Activated T-cell treated with anti-CD3 and anti-CD28 coated beads for 4 hours (primary cell): ENCODE results near the gene PITRM1.

ENCODE experiments used
- DNase-seq: peaks from one replicate; pipeline ENCODE4 v3.0.0-alpha.2; 2020

PITRM1 gene

DNA sequence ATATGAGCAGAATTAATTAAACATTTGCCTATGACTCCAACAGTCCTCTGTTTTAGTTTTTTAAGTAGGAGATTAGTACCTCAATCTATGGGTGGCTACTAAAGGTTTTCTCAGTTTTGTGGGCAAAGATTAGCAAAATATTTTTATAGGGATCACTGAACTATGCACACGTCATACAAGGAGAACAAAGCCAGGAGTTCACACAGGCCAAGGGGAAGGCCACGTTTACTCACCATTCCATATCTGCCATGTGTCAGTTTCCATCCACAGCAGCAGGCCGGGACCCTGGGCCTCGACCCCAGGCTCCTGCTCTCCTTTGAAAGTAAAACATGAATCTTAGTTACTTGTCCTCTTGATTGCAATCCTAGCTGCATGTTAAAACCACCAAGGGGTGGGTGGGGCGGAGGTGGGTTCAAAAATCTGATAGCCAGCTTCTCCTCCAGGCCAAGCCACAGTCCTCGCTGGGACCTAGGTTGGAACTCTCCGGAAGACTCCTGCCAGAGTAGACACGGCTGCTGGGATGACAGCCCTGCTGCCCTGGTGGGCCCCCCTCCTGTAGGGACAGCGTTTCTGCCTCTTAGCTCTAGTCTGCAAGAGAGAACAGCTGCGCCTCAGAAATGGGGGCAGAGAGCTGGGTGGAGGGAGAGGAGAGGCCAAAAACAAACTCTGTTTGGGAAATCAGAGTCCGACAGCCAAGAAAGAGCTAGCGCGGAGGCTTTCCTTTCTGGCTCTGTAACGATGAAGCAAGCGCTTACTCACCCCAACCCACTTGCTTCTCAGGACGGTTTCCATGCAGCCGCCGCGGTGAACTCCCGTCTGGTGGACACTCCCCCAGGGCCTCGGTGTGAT, 35.6 kb downstream of the PITRM1 start:
- no peak for DNase-seq

DNA sequence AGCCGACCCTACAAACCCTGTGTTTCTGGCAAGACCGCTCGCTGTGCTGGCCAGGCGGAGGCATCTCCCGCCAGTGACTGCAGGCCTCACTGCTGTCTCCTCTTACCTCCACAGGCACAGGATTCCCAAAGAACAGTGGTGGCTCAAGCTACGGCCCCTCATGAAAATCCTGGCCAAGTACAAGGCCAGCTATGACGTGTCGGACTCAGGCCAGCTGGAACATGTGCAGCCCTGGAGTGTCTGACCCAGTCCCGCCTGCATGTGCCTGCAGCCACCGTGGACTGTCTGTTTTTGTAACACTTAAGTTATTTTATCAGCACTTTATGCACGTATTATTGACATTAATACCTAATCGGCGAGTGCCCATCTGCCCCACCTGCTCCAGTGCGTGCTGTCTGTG, 36.2 kb downstream of the PITRM1 start:
- no peak for DNase-seq

DNA sequence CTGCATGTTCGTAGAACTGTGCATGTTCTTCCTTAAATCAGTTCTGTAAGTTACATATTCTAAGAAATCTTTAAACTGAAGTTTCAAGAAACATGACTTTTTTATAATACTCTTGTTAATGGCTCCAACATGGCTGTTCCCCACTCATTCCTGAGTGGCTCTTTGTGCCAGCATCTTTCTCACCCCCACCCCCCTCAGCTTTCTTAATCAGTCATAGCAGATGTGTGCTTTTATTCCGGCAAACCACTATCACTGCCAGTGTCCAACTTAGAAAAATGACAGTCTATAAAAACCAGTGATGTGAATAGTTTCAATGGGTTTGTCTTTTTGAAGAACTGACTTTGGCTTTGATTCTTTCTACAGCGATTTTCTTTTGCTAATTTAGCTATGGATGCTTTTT, 37.6 kb downstream of the PITRM1 start:
- DNase-seq: no peak

- DNase-seq: no peak
These were observed 38.6 kb downstream of the PITRM1 start for GRCh38 chr10:3133948-3134347.

GRCh38 chr10:3132036-3133025, 40.3 kb downstream of the PITRM1 start:
- DNase-seq: no peak

DNA sequence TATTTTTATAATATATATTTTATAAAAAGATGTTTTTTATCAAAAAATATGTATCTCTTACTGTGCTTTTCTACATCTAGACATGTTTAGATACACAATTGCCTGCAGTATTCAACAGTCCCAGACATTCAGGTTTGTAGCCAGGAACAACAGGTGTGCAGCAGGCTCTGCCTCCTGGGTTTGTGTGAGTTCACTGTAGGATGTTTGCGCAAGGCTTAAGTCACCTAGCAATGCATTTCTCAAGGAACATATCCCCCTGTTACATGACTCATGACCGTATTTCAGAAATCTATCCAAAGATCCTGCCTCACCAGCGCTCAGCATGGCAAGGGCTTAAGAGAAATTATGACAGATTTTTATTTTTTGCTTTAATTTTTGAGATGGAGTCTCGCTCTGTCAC, 41.5 kb downstream of the PITRM1 start:
- no peak for DNase-seq

DNA sequence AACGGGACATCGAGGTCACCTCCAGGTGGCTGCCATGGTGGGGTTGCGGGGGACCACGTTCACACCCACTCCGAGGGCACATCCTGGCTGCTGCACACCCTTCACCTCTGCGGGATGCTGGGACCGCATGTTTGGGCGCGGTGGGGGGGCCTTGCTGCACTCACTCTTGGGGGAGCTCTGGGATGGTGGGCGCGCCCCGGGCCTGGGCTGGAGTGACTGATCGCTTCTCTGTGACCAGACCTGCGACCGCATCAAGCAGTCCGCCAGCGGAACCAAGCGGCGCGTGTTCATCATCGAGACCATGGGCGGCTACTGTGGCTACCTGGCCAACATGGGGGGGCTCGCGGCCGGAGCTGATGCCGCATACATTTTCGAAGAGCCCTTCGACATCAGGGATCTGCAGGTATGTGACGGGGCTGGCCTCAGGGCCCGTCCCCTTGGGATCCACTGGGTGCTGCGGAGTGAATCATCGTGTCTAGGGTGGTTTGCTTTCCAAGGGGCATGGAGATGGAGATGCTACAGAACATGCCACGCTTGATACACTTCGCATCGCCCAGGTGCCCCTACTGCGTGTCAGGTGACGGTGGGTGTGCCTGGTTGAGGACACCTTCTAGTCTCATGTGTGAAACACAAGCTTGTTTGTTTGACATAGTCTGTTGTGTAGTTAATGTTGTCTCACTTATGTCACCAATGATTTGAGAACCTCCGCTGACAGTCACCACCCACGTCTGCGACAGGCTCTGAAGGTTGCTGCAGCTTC, 42.8 kb downstream of the PITRM1 start:
- no peak for DNase-seq

GRCh38 chr10:3128379-3129130, 44.0 kb downstream of the PITRM1 start:
- DNase-seq: no peak

DNA sequence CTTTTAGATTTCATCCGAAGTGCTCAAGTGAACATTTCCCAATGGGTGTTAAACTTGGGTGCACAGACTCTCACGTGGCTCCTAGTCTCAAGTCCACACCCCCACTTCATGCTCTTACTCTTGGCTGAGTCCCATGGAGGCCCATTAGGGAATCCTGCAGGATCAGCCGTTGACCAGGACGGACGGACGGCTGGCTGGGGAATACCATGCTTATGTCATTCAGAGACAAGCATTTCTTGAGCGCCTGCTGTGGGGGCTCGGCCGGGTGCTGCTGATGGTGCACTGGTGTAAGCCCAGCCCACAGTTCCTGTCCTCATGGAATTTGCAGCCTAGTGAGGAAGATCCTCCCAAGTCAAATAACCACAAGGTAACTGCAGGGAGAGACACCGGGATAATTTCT, 44.7 kb downstream of the PITRM1 start:
- no peak for DNase-seq

DNA sequence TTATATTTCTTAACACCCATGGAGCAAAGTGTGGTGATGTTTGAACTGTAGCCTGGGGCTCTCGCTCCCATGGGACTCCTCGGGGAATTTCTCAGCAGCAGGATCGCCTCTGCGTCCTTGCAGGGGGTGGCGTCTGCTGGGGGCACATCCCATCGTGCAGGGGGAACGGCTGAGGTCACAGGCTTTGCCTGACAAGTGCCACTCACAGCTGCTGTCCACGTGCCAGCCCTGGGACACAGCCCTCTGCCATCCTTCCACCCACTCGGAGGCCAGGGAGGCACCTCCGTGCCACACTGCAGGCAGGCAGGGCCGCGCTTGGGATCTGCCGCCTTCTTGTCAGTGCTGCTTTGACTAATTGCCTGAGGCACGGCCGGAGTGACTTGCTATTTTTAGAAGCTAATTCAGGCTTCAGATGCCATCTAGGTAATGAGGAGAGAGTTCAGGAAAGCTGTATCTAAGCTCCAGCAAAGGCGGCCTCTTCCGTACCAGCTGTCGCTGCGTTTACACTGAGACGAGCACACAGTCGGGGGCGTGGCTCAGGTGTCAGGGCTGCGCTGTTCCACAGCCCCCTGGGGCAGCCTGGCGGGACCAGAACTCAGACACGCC, 45.7 kb downstream of the PITRM1 start:
- DNase-seq: no peak

GRCh38 chr10:3126249-3126648, 46.3 kb downstream of the PITRM1 start:
- no peak for DNase-seq

DNA sequence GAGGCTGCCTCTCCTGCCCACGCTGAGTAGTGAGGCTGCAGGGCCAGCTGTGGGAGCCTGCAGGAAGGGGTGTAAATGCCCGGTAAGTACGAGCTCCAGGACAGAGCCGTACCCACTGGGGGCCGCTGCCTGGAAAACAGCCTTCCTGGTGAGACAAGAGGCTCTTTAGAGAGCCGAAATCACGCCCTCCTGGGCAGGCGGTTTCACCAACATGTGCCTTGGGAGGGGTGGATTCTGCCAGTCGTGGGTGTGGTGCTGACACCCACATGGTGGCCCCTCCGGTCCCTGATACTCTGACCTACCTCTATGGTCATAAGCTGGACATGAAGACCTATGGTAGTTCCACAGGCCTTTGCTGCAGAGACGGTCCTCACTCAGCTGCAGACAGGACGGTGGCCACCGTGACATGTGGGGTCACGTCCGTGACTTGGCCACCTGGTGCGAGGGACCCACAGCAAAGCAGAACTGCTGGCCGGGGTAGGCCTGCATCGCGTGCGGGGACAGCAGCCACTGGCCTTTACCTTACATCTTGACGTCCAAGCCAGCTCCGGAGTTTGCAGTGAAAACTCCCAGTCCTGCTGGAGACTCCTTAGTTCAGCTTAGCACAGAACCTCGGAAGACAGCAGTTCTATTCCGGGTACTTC, 46.9 kb downstream of the PITRM1 start:
- no peak for DNase-seq

GRCh38 chr10:3124412-3125175, 48.0 kb downstream of the PITRM1 start:
- DNase-seq: no peak

- no peak for DNase-seq
These were observed 48.8 kb downstream of the PITRM1 start for GRCh38 chr10:3123571-3124411.

- no peak for DNase-seq
These were observed 49.9 kb downstream of the PITRM1 start for GRCh38 chr10:3122486-3123205.

- DNase-seq: no peak
These were observed 50.5 kb downstream of the PITRM1 start for GRCh38 chr10:3122034-3122433.

DNA sequence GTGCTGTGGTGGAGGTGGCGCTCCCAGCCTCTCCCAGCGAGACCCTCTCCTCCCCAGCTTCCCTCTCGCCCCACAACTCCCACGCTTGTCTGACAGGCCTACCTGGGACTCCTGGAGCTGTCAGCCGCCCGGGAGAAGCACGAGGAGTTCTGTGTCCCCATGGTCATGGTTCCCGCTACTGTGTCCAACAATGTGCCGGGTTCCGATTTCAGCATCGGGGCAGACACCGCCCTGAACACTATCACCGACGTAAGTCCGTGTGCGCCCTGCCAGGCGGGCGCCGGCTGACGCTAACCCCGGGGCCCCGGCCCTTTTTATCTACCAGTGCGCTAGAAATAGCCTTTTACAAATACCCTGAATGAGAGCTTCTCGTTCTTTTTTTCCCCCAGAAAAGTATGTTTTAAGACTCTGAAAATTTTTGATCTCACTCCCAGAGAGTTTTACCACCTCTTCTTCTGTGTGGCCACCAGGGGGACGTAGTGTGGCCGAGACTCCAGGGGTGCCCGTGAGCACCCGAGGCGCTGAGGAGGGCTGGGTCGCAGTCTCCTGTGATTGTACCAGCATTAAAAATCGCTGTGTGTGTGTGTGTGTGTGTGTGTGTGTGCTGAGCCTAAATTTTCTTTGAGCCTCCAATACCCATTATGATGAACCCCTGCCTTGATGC, 52.7 kb downstream of the PITRM1 start:
- no peak for DNase-seq

- no peak for DNase-seq
These were observed 53.9 kb downstream of the PITRM1 start for GRCh38 chr10:3118641-3119091.
